Measurements from ENCODE around the gene BDKRB2.

Gene BDKRB2

GRCh38 chr14:96191353-96191752 lies 13.3 kb upstream of the BDKRB2 start:
- Histone ChIP-seq H3K4me3 (ENCODE audit: low read depth, low read length, poor library complexity, severe bottlenecking) (no peak overlapping the region), H3K9me2 (ENCODE audit: low read depth, low read length) (no peaks in the 10 kb centered on the region), H2AFZ (ENCODE audit: low read length) (no peak overlapping the region), H3K4me1 (ENCODE audit: insufficient read depth, low read length, severe bottlenecking) (no peaks in the 10 kb centered on the region), H3K27me3 (ENCODE audit: insufficient read depth, low read length) (no peaks in the 10 kb centered on the region), H3F3A (ENCODE audit: insufficient read depth, low read length) (no peaks in the 10 kb centered on the region), H3K27ac (ENCODE audit: low read depth, low read length, poor library complexity, severe bottlenecking) (no peak overlapping the region), H3K79me2 (ENCODE audit: insufficient read depth, low read length) (no peaks in the 10 kb centered on the region), H3K9ac (ENCODE audit: low read length) (no peak overlapping the region), H3K36me3 (ENCODE audit: insufficient read depth, low read length) (no peaks in the 10 kb centered on the region), H3K4me2 (ENCODE audit: low read length) (no peak overlapping the region), H3K9me3 (ENCODE audit: low read length) (no peaks in the 10 kb centered on the region), H4K20me1 (ENCODE audit: insufficient read depth, low read length) (no peaks in the 10 kb centered on the region)
- TF ChIP-seq EZH2 (IDR thresholded peaks at IDR 0.05; ENCODE audit: borderline replicate concordance, low read length) = no peak
- no peak for TF ChIP-seq CTCF (IDR thresholded peaks at IDR 0.05; ENCODE audit: low read length)

- Histone ChIP-seq H3K9me2 (ENCODE audit: low read depth, low read length) (no peaks in the 10 kb centered on the region), H3F3A (ENCODE audit: insufficient read depth, low read length) (no peaks in the 10 kb centered on the region), H3K4me1 (ENCODE audit: insufficient read depth, low read length, severe bottlenecking) (no peaks in the 10 kb centered on the region), H3K36me3 (ENCODE audit: insufficient read depth, low read length) (no peaks in the 10 kb centered on the region), H3K9me3 (ENCODE audit: low read length) (no peaks in the 10 kb centered on the region), H3K4me2 (ENCODE audit: low read length) (no peak overlapping the region), H3K27ac (ENCODE audit: low read depth, low read length, poor library complexity, severe bottlenecking) (no peak overlapping the region), H2AFZ (ENCODE audit: low read length) (no peak overlapping the region), H4K20me1 (ENCODE audit: insufficient read depth, low read length) (no peaks in the 10 kb centered on the region), H3K27me3 (ENCODE audit: insufficient read depth, low read length) (no peaks in the 10 kb centered on the region), H3K4me3 (ENCODE audit: low read depth, low read length, poor library complexity, severe bottlenecking) (no peak overlapping the region), H3K79me2 (ENCODE audit: insufficient read depth, low read length) (no peaks in the 10 kb centered on the region), H3K9ac (ENCODE audit: low read length) (no peak overlapping the region)
- no peak for TF ChIP-seq CTCF (IDR thresholded peaks at IDR 0.05; ENCODE audit: low read length)
- TF ChIP-seq EZH2 (IDR thresholded peaks at IDR 0.05; ENCODE audit: borderline replicate concordance, low read length) = no peak
These were observed 12.7 kb upstream of the BDKRB2 start for GRCh38 chr14:96191841-96192462.

- Histone ChIP-seq H2AFZ (ENCODE audit: low read length) (no peak overlapping the region), H3K4me1 (ENCODE audit: insufficient read depth, low read length, severe bottlenecking) (no peaks in the 10 kb centered on the region), H3K4me2 (ENCODE audit: low read length) (no peak overlapping the region), H3K79me2 (ENCODE audit: insufficient read depth, low read length) (no peaks in the 10 kb centered on the region), H3F3A (ENCODE audit: insufficient read depth, low read length) (no peaks in the 10 kb centered on the region), H3K4me3 (ENCODE audit: low read depth, low read length, poor library complexity, severe bottlenecking) (no peak overlapping the region), H3K36me3 (ENCODE audit: insufficient read depth, low read length) (no peaks in the 10 kb centered on the region), H4K20me1 (ENCODE audit: insufficient read depth, low read length) (no peaks in the 10 kb centered on the region), H3K9ac (ENCODE audit: low read length) (no peak overlapping the region), H3K27ac (ENCODE audit: low read depth, low read length, poor library complexity, severe bottlenecking) (no peak overlapping the region), H3K9me2 (ENCODE audit: low read depth, low read length) (no peaks in the 10 kb centered on the region), H3K9me3 (ENCODE audit: low read length) (no peaks in the 10 kb centered on the region), H3K27me3 (ENCODE audit: insufficient read depth, low read length) (no peaks in the 10 kb centered on the region)
- no peak for TF ChIP-seq CTCF (IDR thresholded peaks at IDR 0.05; ENCODE audit: low read length)
- TF ChIP-seq EZH2 (IDR thresholded peaks at IDR 0.05; ENCODE audit: borderline replicate concordance, low read length) = no peak
These were observed 11.4 kb upstream of the BDKRB2 start for GRCh38 chr14:96192975-96193805.

All from OCI-LY1 (cell line).